ENCODE data around the gene CCL23.
A peak's percentile ranks its signal among the peaks of the same experiment; 100 is the strongest.

CCL23 gene

GRCh38 chr17:35969558-35970380 lies 48.0 kb downstream of the CCL23 start:
- DNase-seq (ENCODE audit: low read depth): peak; percentile 60

- no peak for DNase-seq (ENCODE audit: low read depth)
These were observed 49.2 kb downstream of the CCL23 start for GRCh38 chr17:35968520-35969054.

- DNase-seq (ENCODE audit: low read depth): no peak
These were observed 52.5 kb downstream of the CCL23 start for GRCh38 chr17:35965272-35965671.

GRCh38 chr17:35963663-35964062 lies 54.1 kb downstream of the CCL23 start:
- DNase-seq (ENCODE audit: low read depth): no peak
